Liver (tissue), 9 donors: Measurements from ENCODE around the gene APBA2. TPM values are rescaled to one million over a fixed set of nuclear protein-coding genes. Genes with fewer than 3 reads are reported as not detected.

Experiments
- DNase-seq: peaks from one replicate; pipeline ENCODE4 v3.0.0-alpha.2; 2017; ENCODE audit warnings: low spot score
- H3K27ac ChIP-seq, 2 donors: one replicate each; pipeline ENCODE4 v1.7.0; 2013; ENCODE audit warnings: inconsistent platforms in 2 of 2, low read length in 2 of 2, control low read depth in 1 of 2, low read depth in 1 of 2, mild to moderate bottlenecking in 1 of 2
- H3K27me3 ChIP-seq, 4 donors: one replicate each; pipeline versions ENCODE4 v1.6.1 to v1.7.0; 2013; ENCODE audit warnings: low read length in 3 of 4, inconsistent platforms in 1 of 4, mild to moderate bottlenecking in 1 of 4, moderate library complexity in 1 of 4; ENCODE audit not compliant: control insufficient read depth in 4 of 4, insufficient read depth in 4 of 4
- H3K36me3 ChIP-seq, 4 donors: one replicate each; pipeline versions ENCODE4 v1.6.1 to v1.7.0; 2013; ENCODE audit warnings: low read length in 3 of 4, mild to moderate bottlenecking in 3 of 4, low read depth in 1 of 4, moderate library complexity in 1 of 4; ENCODE audit not compliant: control insufficient read depth in 4 of 4, insufficient read depth in 3 of 4
- H3K4me1 ChIP-seq, 4 donors: one replicate each; pipeline versions ENCODE4 v1.6.1 to v1.7.0; 2013; ENCODE audit warnings: low read length in 3 of 4, mild to moderate bottlenecking in 3 of 4, moderate library complexity in 1 of 4; ENCODE audit not compliant: control insufficient read depth in 4 of 4, insufficient read depth in 4 of 4
- H3K4me3 ChIP-seq, 3 donors: one replicate each; pipeline versions ENCODE4 v1.6.1 to v1.7.0; 2013; ENCODE audit warnings: low read length in 3 of 3, control low read depth in 1 of 3, low read depth in 1 of 3, mild to moderate bottlenecking in 1 of 3
- H3K9ac ChIP-seq, 2 donors: one replicate each; pipeline ENCODE4 v1.7.0; 2013; ENCODE audit warnings: low read length in 2 of 2, mild to moderate bottlenecking in 2 of 2, moderate library complexity in 2 of 2, control low read depth in 1 of 2, low read depth in 1 of 2
- H3K9me3 ChIP-seq, 4 donors: one replicate each; pipeline versions ENCODE4 v1.6.1 to v1.7.0; 2013; ENCODE audit warnings: low read length in 3 of 4; ENCODE audit not compliant: control insufficient read depth in 4 of 4
- EGR1 ChIP-seq, 2 donors: IDR thresholded peaks; 2 replicates each; pipeline ENCODE4 v1.6.1; 2016 to 2018; ENCODE audit warnings: antibody characterized with exemption in 2 of 2, low read depth in 2 of 2
- FOXA1 ChIP-seq: IDR thresholded peaks from 2 replicates; pipeline ENCODE4 v1.6.1; 2016; ENCODE audit warnings: antibody characterized with exemption
- FOXA2 ChIP-seq: IDR thresholded peaks from 2 replicates; pipeline ENCODE4 v1.6.1; 2016; ENCODE audit warnings: antibody characterized with exemption
- GABPA ChIP-seq, 2 donors: IDR thresholded peaks in 1 of 2; conservative IDR thresholded peaks in 1 of 2; 2 replicates each; pipeline ENCODE4 v1.6.1; 2016; ENCODE audit warnings: antibody characterized with exemption in 2 of 2, mild to moderate bottlenecking in 1 of 2, moderate library complexity in 1 of 2
- HNF4A ChIP-seq, 2 donors: conservative IDR thresholded peaks; 2 replicates each; pipeline ENCODE4 v1.6.1; 2016; ENCODE audit warnings: antibody characterized with exemption in 2 of 2, mild to moderate bottlenecking in 2 of 2
- HNF4G ChIP-seq: IDR thresholded peaks from 2 replicates; pipeline ENCODE4 v1.6.1; 2016; ENCODE audit warnings: antibody characterized with exemption
- JUND ChIP-seq, 2 donors: IDR thresholded peaks; 2 replicates each; pipeline ENCODE4 v1.6.1; 2016; ENCODE audit warnings: antibody characterized with exemption in 2 of 2
- NR2F2 ChIP-seq: IDR thresholded peaks from 2 replicates; pipeline ENCODE4 v1.6.1; 2016; ENCODE audit warnings: antibody characterized with exemption
- RAD21 ChIP-seq, 2 donors: IDR thresholded peaks; 2 replicates each; pipeline ENCODE4 v1.6.1; 2016; ENCODE audit warnings: antibody characterized with exemption in 2 of 2, mild to moderate bottlenecking in 2 of 2
- RXRA ChIP-seq, 2 donors: IDR thresholded peaks; 2 replicates each; pipeline ENCODE4 v1.6.1; 2017 to 2018; ENCODE audit warnings: antibody characterized with exemption in 2 of 2, mild to moderate bottlenecking in 1 of 2
- SP1 ChIP-seq: IDR thresholded peaks from 2 replicates; pipeline ENCODE4 v1.6.1; 2018; ENCODE audit warnings: antibody characterized with exemption, mild to moderate bottlenecking
- TAF1 ChIP-seq: conservative IDR thresholded peaks from 2 replicates; pipeline ENCODE4 v1.6.1; 2016; ENCODE audit warnings: antibody characterized with exemption, mild to moderate bottlenecking
- YY1 ChIP-seq: IDR thresholded peaks from 2 replicates; pipeline ENCODE4 v1.6.1; 2016; ENCODE audit warnings: antibody characterized with exemption, mild to moderate bottlenecking
- WGBS: extraction: QIAGEN DNeasy Blood & Tissue Kit; methylation state at CpG from one replicate; pipeline ENCODE4 v1.1.7; 2013; 5-methylcytosine and 5-hydroxymethylcytosine counted together
- polyA plus RNA-seq, 2 donors: library from polyadenylated mRNA; stranded (reverse) in 1 of 2; unstranded in 1 of 2; fragments of 200-250 nt in 1 of 2; fragments of >200 nt in 1 of 2; fragmentation: Nextera tagmentation in 1 of 2; extraction: Ambion mirVana in 1 of 2; gene quantifications; one replicate each; pipeline versions ENCODE4 v1.2.1 to v1.2.3, GENCODE V29; 2013 to 2015
- total RNA-seq, 2 donors: library from RNA; depleted of rRNA; stranded (reverse); fragments of >200 nt; gene quantifications; one replicate each; pipeline ENCODE4 v1.2.3, GENCODE V29; 2014
- TF ChIP-seq, protein P1 (sequence below): IDR thresholded peaks from 2 replicates; pipeline ENCODE4 v1.6.1; 2016; ENCODE audit warnings: antibody characterized with exemption
- TF ChIP-seq, protein P2 (sequence below): IDR thresholded peaks from 2 replicates; pipeline ENCODE4 v1.6.1; 2016; ENCODE audit warnings: antibody characterized with exemption, mild to moderate bottlenecking
- TF ChIP-seq, protein P3 (sequence below): IDR thresholded peaks from 2 replicates; pipeline ENCODE4 v1.6.1; 2016; ENCODE audit warnings: antibody characterized with exemption
- TF ChIP-seq, protein P4 (sequence below): IDR thresholded peaks from 2 replicates; pipeline ENCODE4 v1.6.1; 2016; ENCODE audit warnings: antibody characterized with exemption
- TF ChIP-seq, protein P5 (sequence below): fragments of 150-350 bp; IDR thresholded peaks from 2 replicates; pipeline ENCODE4 v1.5.1; 2017; ENCODE audit warnings: improper control_type of control experiment, low read depth, low read length; ENCODE audit not compliant: missing input control
- donor health status: healthy.
- donor health status: healthy.
- donor health status: healthy.
- donor health status: healthy.
- donor health status: healthy.

The APBA2 gene
- total and polyA plus RNA-seq, 4 donors, result 0.38 to 2.9 (median 1.7) TPM

DNA sequence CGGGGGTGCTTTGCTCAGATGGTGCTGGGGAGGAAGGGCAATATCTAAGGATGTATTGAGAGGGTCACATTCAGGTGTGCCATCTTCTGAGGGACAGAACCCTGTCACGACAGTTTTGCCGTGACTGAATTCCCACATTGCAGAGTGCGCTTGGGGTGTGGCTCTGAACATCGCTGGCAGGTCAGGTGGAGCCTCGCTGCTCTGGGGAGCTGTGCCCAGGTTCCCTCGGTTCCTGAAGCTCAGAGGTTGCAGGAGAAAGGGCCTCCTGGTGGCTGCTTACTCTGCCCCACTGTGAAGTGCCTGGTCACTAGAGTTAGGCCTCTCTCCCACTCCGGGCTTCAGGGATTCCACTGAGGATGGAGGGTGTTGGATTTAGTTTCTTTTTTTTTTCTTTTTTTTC is 51.5 kb downstream of the APBA2 start:
- WGBS, result 93% methylated on average over 8 of the region's 8 CpGs
- Histone ChIP-seq H3K27me3 (no peaks in the 10 kb centered on the region), H3K9ac (no peak overlapping the region), H3K27ac (no peak overlapping the region), H3K4me1 (no peaks in the 10 kb centered on the region), H3K36me3 (no peaks in the 10 kb centered on the region), H3K4me3 (no peak overlapping the region), H3K9me3 (peaks cover 0 to 5% (median 3%) of the 10 kb centered on the region in 4 donors)
- DNase-seq, result no peak
- TF ChIP-seq, protein P1, sequence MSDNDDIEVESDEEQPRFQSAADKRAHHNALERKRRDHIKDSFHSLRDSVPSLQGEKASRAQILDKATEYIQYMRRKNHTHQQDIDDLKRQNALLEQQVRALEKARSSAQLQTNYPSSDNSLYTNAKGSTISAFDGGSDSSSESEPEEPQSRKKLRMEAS, result no peak
- no peak for TF ChIP-seq EGR1 (IDR thresholded peaks at IDR 0.05; ENCODE audit: low read depth in 2 of 2)
- no peak for TF ChIP-seq GABPA (IDR thresholded peaks at IDR 0.05 in 1 of 2, conservative IDR thresholded peaks at IDR 0.05 in 1 of 2)
- TF ChIP-seq FOXA1, result no peak
- TF ChIP-seq RAD21 (IDR thresholded peaks at IDR 0.05), result no peak
- no peak for TF ChIP-seq HNF4G
- no peak for TF ChIP-seq NR2F2
- TF ChIP-seq, protein P2, sequence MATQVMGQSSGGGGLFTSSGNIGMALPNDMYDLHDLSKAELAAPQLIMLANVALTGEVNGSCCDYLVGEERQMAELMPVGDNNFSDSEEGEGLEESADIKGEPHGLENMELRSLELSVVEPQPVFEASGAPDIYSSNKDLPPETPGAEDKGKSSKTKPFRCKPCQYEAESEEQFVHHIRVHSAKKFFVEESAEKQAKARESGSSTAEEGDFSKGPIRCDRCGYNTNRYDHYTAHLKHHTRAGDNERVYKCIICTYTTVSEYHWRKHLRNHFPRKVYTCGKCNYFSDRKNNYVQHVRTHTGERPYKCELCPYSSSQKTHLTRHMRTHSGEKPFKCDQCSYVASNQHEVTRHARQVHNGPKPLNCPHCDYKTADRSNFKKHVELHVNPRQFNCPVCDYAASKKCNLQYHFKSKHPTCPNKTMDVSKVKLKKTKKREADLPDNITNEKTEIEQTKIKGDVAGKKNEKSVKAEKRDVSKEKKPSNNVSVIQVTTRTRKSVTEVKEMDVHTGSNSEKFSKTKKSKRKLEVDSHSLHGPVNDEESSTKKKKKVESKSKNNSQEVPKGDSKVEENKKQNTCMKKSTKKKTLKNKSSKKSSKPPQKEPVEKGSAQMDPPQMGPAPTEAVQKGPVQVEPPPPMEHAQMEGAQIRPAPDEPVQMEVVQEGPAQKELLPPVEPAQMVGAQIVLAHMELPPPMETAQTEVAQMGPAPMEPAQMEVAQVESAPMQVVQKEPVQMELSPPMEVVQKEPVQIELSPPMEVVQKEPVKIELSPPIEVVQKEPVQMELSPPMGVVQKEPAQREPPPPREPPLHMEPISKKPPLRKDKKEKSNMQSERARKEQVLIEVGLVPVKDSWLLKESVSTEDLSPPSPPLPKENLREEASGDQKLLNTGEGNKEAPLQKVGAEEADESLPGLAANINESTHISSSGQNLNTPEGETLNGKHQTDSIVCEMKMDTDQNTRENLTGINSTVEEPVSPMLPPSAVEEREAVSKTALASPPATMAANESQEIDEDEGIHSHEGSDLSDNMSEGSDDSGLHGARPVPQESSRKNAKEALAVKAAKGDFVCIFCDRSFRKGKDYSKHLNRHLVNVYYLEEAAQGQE, result no peak
- no peak for TF ChIP-seq JUND (IDR thresholded peaks at IDR 0.05)
- TF ChIP-seq TAF1, result no peak
- TF ChIP-seq RXRA (IDR thresholded peaks at IDR 0.05), result no peak
- TF ChIP-seq, protein P3, sequence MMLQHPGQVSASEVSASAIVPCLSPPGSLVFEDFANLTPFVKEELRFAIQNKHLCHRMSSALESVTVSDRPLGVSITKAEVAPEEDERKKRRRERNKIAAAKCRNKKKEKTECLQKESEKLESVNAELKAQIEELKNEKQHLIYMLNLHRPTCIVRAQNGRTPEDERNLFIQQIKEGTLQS, result no peak
- TF ChIP-seq, protein P4, sequence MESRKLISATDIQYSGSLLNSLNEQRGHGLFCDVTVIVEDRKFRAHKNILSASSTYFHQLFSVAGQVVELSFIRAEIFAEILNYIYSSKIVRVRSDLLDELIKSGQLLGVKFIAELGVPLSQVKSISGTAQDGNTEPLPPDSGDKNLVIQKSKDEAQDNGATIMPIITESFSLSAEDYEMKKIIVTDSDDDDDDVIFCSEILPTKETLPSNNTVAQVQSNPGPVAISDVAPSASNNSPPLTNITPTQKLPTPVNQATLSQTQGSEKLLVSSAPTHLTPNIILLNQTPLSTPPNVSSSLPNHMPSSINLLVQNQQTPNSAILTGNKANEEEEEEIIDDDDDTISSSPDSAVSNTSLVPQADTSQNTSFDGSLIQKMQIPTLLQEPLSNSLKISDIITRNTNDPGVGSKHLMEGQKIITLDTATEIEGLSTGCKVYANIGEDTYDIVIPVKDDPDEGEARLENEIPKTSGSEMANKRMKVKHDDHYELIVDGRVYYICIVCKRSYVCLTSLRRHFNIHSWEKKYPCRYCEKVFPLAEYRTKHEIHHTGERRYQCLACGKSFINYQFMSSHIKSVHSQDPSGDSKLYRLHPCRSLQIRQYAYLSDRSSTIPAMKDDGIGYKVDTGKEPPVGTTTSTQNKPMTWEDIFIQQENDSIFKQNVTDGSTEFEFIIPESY, result no peak
- no peak for TF ChIP-seq SP1
- TF ChIP-seq FOXA2, result no peak
- no peak for TF ChIP-seq HNF4A (conservative IDR thresholded peaks at IDR 0.05)
- no peak for TF ChIP-seq YY1
- TF ChIP-seq, protein P5, sequence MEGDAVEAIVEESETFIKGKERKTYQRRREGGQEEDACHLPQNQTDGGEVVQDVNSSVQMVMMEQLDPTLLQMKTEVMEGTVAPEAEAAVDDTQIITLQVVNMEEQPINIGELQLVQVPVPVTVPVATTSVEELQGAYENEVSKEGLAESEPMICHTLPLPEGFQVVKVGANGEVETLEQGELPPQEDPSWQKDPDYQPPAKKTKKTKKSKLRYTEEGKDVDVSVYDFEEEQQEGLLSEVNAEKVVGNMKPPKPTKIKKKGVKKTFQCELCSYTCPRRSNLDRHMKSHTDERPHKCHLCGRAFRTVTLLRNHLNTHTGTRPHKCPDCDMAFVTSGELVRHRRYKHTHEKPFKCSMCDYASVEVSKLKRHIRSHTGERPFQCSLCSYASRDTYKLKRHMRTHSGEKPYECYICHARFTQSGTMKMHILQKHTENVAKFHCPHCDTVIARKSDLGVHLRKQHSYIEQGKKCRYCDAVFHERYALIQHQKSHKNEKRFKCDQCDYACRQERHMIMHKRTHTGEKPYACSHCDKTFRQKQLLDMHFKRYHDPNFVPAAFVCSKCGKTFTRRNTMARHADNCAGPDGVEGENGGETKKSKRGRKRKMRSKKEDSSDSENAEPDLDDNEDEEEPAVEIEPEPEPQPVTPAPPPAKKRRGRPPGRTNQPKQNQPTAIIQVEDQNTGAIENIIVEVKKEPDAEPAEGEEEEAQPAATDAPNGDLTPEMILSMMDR, result no peak
